HG03520 (cell line): ENCODE data around the gene POMP.
"Not testable (repeated sequence)": the region's sequence is repeated elsewhere in the genome, so short reads cannot be mapped to it uniquely, and the experiment has no call there.

Experiments used
- ATAC-seq: cut with Tn5 transposase; IDR thresholded peaks from one replicate; pipeline ENCODE4 v1.9.1; 2021; ENCODE audit warnings: mild to moderate bottlenecking, moderate library complexity; ENCODE audit not compliant: unreplicated experiment

The POMP gene

GRCh38 chr13:28636677-28637317 lies 22.1 kb upstream of the POMP start:
- no peak for ATAC-seq

- no peak for ATAC-seq
Observed at GRCh38 chr13:28637714-28638355, 21.1 kb upstream of the POMP start.

- no peak for ATAC-seq
Observed at GRCh38 chr13:28638756-28639155, 20.2 kb upstream of the POMP start.

GRCh38 chr13:28640861-28641599 lies 17.9 kb upstream of the POMP start:
- peak; percentile 10 for ATAC-seq

GRCh38 chr13:28641600-28641926 lies 17.4 kb upstream of the POMP start:
- peak; percentile 78 for ATAC-seq

- ATAC-seq, result no peak
Observed at GRCh38 chr13:28650284-28650683, 8.6 kb upstream of the POMP start.

GRCh38 chr13:28651810-28652401 lies 7.0 kb upstream of the POMP start:
- ATAC-seq, result no peak

- no peak for ATAC-seq
Observed at GRCh38 chr13:28653111-28653510, 5.8 kb upstream of the POMP start.

- ATAC-seq, result no peak
Observed at GRCh38 chr13:28654276-28654675, 4.7 kb upstream of the POMP start.

- ATAC-seq, result no peak
Observed at GRCh38 chr13:28655561-28655960, 3.4 kb upstream of the POMP start.

GRCh38 chr13:28657784-28658538 lies 969 bp upstream of the POMP start:
- no peak for ATAC-seq

- ATAC-seq, result peak; percentile 8
Observed at GRCh38 chr13:28658539-28658795, 463 bp upstream of the POMP start.

- ATAC-seq, result peak; percentile 13
Observed at GRCh38 chr13:28659621-28659970, 666 bp downstream of the POMP start.

- ATAC-seq, result no peak
Observed at GRCh38 chr13:28666897-28667488, 8.1 kb downstream of the POMP start.

- no peak for ATAC-seq
Observed at GRCh38 chr13:28671126-28671792, 12.3 kb downstream of the POMP start.

- no peak for ATAC-seq
Observed at GRCh38 chr13:28678809-28679208, 19.9 kb downstream of the POMP start.

- ATAC-seq, result no peak
Observed at GRCh38 chr13:28679628-28680027, 20.7 kb downstream of the POMP start.

GRCh38 chr13:28680541-28680940 lies 21.6 kb downstream of the POMP start:
- ATAC-seq, result no peak

GRCh38 chr13:28683169-28683568 lies 24.2 kb downstream of the POMP start:
- not testable (repeated sequence) for ATAC-seq

- ATAC-seq, result no peak
Observed at GRCh38 chr13:28684257-28684656, 25.3 kb downstream of the POMP start.

- ATAC-seq, result no peak
Observed at GRCh38 chr13:28685114-28685513, 26.2 kb downstream of the POMP start.
